ENCODE measurements around the gene HIVEP3. TPM values are rescaled to one million over a fixed set of nuclear protein-coding genes. Genes with fewer than 3 reads are reported as not detected.
A peak's percentile ranks its signal among the peaks of the same experiment; 100 is the strongest.

The HIVEP3 gene
- total RNA-seq, 1 donor from 2014 or later = 3.6 TPM

DNA sequence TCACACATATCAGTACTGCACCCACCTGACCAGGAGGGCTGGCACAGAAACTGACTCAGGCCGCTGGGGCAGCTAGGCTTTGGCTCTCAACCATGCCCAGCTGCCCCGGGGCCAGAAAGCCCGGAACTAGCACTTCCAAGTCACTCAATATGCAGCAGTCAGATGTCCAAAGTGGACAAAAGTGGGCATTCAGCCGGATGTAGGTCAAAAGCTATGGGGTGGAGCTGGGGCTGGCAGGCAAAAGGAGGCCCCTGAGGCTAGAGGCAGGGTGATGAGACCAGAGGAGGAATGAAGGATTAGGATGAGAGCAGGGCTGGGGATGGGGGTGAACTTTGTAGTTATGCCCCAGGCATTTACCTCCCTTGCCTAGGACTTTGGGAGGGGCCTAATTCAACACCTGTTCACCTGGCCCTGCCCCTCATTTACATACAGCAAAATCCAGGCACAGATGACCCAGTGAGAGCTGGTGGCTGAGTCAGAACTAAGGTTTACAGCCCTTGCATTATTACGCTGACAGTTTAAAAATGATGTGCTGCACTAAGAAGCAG lies 403.5 kb downstream of the HIVEP3 start:
- no peak for DNase-seq (ENCODE audit: low spot score)
- no peaks in the 10 kb centered on the region for H3K27me3 Mint-ChIP-seq (ENCODE audit: low read depth)
- TF ChIP-seq, protein P1, sequence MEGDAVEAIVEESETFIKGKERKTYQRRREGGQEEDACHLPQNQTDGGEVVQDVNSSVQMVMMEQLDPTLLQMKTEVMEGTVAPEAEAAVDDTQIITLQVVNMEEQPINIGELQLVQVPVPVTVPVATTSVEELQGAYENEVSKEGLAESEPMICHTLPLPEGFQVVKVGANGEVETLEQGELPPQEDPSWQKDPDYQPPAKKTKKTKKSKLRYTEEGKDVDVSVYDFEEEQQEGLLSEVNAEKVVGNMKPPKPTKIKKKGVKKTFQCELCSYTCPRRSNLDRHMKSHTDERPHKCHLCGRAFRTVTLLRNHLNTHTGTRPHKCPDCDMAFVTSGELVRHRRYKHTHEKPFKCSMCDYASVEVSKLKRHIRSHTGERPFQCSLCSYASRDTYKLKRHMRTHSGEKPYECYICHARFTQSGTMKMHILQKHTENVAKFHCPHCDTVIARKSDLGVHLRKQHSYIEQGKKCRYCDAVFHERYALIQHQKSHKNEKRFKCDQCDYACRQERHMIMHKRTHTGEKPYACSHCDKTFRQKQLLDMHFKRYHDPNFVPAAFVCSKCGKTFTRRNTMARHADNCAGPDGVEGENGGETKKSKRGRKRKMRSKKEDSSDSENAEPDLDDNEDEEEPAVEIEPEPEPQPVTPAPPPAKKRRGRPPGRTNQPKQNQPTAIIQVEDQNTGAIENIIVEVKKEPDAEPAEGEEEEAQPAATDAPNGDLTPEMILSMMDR (IDR thresholded peaks at IDR 0.05) = no peak
- H3K4me3 Mint-ChIP-seq (ENCODE audit: unreplicated experiment) = no peak overlapping the region
- H3K9me3 Mint-ChIP-seq (ENCODE audit: low read depth) = no peaks in the 10 kb centered on the region
- H3K36me3 Mint-ChIP-seq (ENCODE audit: low read depth) = peaks cover 2% of the 10 kb centered on the region
- H3K4me1 Mint-ChIP-seq (ENCODE audit: low read depth) = peaks cover 22% of the 10 kb centered on the region
- H3K27ac Mint-ChIP-seq (ENCODE audit: unreplicated experiment) = peak overlapping the region; percentile 61

- no peak for DNase-seq (ENCODE audit: low spot score)
- Mint-ChIP-seq H3K27ac (ENCODE audit: unreplicated experiment) (no peak overlapping the region), H3K9me3 (ENCODE audit: low read depth) (no peaks in the 10 kb centered on the region), H3K4me1 (ENCODE audit: low read depth) (peaks cover 22% of the 10 kb centered on the region), H3K4me3 (ENCODE audit: unreplicated experiment) (no peak overlapping the region), H3K27me3 (ENCODE audit: low read depth) (no peaks in the 10 kb centered on the region), H3K36me3 (ENCODE audit: low read depth) (peaks cover 4% of the 10 kb centered on the region)
- TF ChIP-seq, protein P1 (IDR thresholded peaks at IDR 0.05) = no peak
Observed at GRCh38 chr1:41514381-41514780, 404.3 kb downstream of the HIVEP3 start.

DNA sequence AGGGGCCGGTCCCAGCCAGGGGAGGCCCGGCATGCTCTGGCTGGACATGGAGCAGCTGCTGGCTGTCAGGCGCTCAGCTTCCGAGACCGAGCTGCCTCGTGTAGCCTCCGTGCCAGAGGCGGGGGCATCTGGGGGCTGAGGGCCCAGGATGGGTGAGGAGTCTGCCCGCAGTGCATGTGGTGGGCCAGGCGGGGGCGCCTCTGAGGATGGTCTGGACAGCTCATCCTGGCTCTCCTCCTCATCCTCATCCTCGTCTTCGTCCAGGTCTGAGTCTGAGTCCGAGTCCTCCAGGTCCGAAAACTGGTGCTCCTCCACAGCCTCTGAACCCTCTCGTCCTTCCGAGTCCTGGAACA lies 405.4 kb downstream of the HIVEP3 start:
- H3K4me1 Mint-ChIP-seq (ENCODE audit: low read depth) = peaks cover 22% of the 10 kb centered on the region
- no peaks in the 10 kb centered on the region for H3K9me3 Mint-ChIP-seq (ENCODE audit: low read depth)

GRCh38 chr1:41512701-41513382 lies 405.9 kb downstream of the HIVEP3 start:
- Mint-ChIP-seq H3K27ac (ENCODE audit: unreplicated experiment) (no peak overlapping the region), H3K9me3 (ENCODE audit: low read depth) (no peaks in the 10 kb centered on the region), H3K27me3 (ENCODE audit: low read depth) (no peaks in the 10 kb centered on the region), H3K4me3 (ENCODE audit: unreplicated experiment) (no peak overlapping the region), H3K36me3 (ENCODE audit: low read depth) (peaks cover 4% of the 10 kb centered on the region), H3K4me1 (ENCODE audit: low read depth) (peaks cover 22% of the 10 kb centered on the region)
- TF ChIP-seq, protein P1 (IDR thresholded peaks at IDR 0.05) = no peak
- no peak for DNase-seq (ENCODE audit: low spot score)

More for the DNA sequence above, 405.4 kb downstream of the HIVEP3 start:
- DNase-seq (ENCODE audit: low spot score) = no peak
- H3K27me3 Mint-ChIP-seq (ENCODE audit: low read depth) = no peaks in the 10 kb centered on the region
- peaks cover 4% of the 10 kb centered on the region for H3K36me3 Mint-ChIP-seq (ENCODE audit: low read depth)
- no peak overlapping the region for H3K4me3 Mint-ChIP-seq (ENCODE audit: unreplicated experiment)
- TF ChIP-seq, protein P1 (IDR thresholded peaks at IDR 0.05) = peak; percentile 62
- H3K27ac Mint-ChIP-seq (ENCODE audit: unreplicated experiment) = no peak overlapping the region

DNA sequence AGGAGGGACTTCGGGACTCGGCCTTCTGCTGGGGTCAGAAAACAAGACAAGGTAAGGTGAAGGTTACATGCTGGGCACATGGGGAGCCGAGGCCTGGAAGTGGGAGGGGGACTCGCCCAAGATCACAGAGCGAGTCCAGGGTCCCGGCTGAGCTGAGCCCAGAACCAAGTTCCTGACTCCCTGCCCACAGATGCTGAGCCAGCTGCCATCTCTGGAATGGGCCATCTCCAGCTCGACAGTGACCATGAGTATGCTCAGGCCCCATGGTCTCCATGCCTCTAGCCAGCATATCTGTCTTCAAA lies 407.5 kb downstream of the HIVEP3 start:
- Mint-ChIP-seq H3K4me1 (ENCODE audit: low read depth) (peaks cover 12% of the 10 kb centered on the region), H3K27me3 (ENCODE audit: low read depth) (no peaks in the 10 kb centered on the region), H3K36me3 (ENCODE audit: low read depth) (peaks cover 4% of the 10 kb centered on the region)

More for the DNA sequence above, 407.5 kb downstream of the HIVEP3 start:
- TF ChIP-seq, protein P1 (IDR thresholded peaks at IDR 0.05) = no peak
- Mint-ChIP-seq H3K4me3 (ENCODE audit: unreplicated experiment) (no peak overlapping the region), H3K9me3 (ENCODE audit: low read depth) (no peaks in the 10 kb centered on the region), H3K27ac (ENCODE audit: unreplicated experiment) (no peak overlapping the region)
- DNase-seq (ENCODE audit: low spot score) = no peak

Measured in chondrocyte (in vitro differentiated cells).